Lower leg skin (tissue), 3 donors: ENCODE results near the gene ABCA1.

Experiments used
- CTCF ChIP-seq, 3 donors: fragments of 450-650 bp; IDR thresholded peaks; one replicate each; pipeline ENCODE4 v1.5.1; 2016; ENCODE audit warnings: antibody characterized with exemption in 3 of 3, mild to moderate bottlenecking in 3 of 3, moderate library complexity in 2 of 3
- POLR2A ChIP-seq, 2 donors: fragments of 450-650 bp; IDR thresholded peaks; one replicate each; pipeline ENCODE4 v1.6.1; 2016 to 2017; ENCODE audit warnings: antibody characterized with exemption in 2 of 2, mild to moderate bottlenecking in 1 of 2, moderate library complexity in 1 of 2

GRCh38 chr9:104743376-104743985 lies 184.5 kb downstream of the ABCA1 start:
- TF ChIP-seq CTCF (IDR thresholded peaks at IDR 0.05), result peak in 1 of 3 donors; percentile 21
- no peak for TF ChIP-seq POLR2A (IDR thresholded peaks at IDR 0.05)
